Effector memory CD4-positive, alpha-beta T cell (primary cell): ENCODE results near the gene HOXC9.
"Not testable (repeated sequence)": the region's sequence is repeated elsewhere in the genome, so short reads cannot be mapped to it uniquely, and the experiment has no call there.

Experiments used
- DNase-seq, 3 donors: peaks; one replicate each; pipeline ENCODE4 v3.0.0-alpha.2; 2020
- H3K27ac ChIP-seq: 2 replicates; pipeline ENCODE4 v1.7.0; 2013; ENCODE audit warnings: mild to moderate bottlenecking, low read length, moderate library complexity; ENCODE audit not compliant: insufficient read depth, poor library complexity, severe bottlenecking
- H3K27me3 ChIP-seq: replicated peaks from 2 replicates; pipeline ENCODE4 v1.7.0; 2013; ENCODE audit warnings: mild to moderate bottlenecking, low read length; ENCODE audit not compliant: insufficient read depth, control insufficient read depth, poor library complexity, severe bottlenecking
- H3K36me3 ChIP-seq: 2 replicates; pipeline ENCODE4 v1.7.0; 2013; ENCODE audit warnings: mild to moderate bottlenecking, low read length, moderate library complexity; ENCODE audit not compliant: control insufficient read depth, insufficient read depth
- H3K4me1 ChIP-seq: 2 replicates; pipeline ENCODE4 v1.7.0; 2013; ENCODE audit warnings: low read length, mild to moderate bottlenecking; ENCODE audit not compliant: control insufficient read depth, insufficient read depth, poor library complexity, severe bottlenecking
- H3K4me3 ChIP-seq: 2 replicates; pipeline ENCODE4 v1.7.0; 2013; ENCODE audit warnings: low read length, low read depth, mild to moderate bottlenecking; ENCODE audit not compliant: insufficient read depth, poor library complexity, severe bottlenecking
- H3K9me3 ChIP-seq: 2 replicates; pipeline ENCODE4 v1.7.0; 2013; ENCODE audit warnings: mild to moderate bottlenecking, low read length, moderate library complexity; ENCODE audit not compliant: control insufficient read depth

HOXC9 gene

GRCh38 chr12:54036620-54037359 lies 36.8 kb downstream of the HOXC9 start:
- peaks cover 10% of the 10 kb centered on the region for H3K4me1 ChIP-seq
- peaks cover 12% of the 10 kb centered on the region for H3K9me3 ChIP-seq

DNA sequence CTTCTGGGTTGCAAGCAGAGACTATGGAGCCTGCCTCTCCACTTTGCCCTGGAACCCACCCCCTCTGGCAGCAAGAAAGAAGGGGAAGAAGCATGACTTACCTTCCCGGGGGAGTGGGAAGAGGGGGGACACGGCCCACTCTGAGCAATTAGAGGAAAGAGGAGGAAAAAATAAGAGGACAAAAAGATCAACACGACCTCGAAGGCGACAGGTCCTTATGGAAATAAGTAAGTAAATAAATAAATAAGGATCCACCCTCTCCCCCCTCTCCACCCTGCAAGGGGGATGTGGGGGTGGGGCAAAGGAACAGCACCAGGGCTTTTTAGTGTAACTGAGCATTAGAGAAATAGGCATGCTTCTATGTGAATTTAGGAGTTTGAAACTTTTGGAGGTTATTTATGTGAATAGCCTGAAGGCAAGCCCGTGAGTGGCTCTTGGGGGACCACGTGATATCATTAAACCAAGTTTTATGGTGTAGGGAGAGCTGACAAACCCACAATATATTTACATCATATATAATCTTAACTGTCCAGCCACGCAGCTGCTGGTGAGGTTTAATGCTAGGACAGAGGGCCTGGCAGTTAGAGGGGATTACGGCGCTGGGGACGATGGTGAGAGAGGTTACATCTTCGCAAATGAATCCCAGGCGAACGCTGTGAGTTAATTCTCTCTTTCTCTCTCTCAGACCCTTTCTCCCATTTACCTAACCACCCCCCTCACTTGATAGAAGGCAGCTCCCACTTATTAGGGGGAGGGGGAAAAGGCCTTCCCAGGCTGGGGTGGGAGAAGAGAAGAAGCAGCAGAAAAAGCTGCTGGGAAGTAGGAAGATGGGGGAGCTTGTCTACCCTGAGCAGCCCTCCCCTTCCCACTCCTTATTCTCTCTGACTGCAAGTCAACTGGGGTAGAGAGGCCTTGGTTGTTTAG lies 37.7 kb downstream of the HOXC9 start:
- DNase-seq, result no peak
- Histone ChIP-seq H3K36me3 (no peaks in the 10 kb centered on the region), H3K4me1 (peaks cover 10% of the 10 kb centered on the region), H3K27ac (no peak overlapping the region), H3K27me3 (peaks cover 56% of the 10 kb centered on the region), H3K9me3 (peaks cover 7% of the 10 kb centered on the region), H3K4me3 (no peak overlapping the region)

More at GRCh38 chr12:54036620-54037359, 36.8 kb downstream of the HOXC9 start:
- Histone ChIP-seq H3K36me3 (no peaks in the 10 kb centered on the region), H3K27ac (no peak overlapping the region), H3K27me3 (peaks cover 64% of the 10 kb centered on the region), H3K4me3 (no peak overlapping the region)
- no peak for DNase-seq

- Histone ChIP-seq H3K36me3 (no peaks in the 10 kb centered on the region), H3K9me3 (no peaks in the 10 kb centered on the region), H3K4me1 (peaks cover 10% of the 10 kb centered on the region), H3K27ac (no peak overlapping the region), H3K4me3 (no peak overlapping the region), H3K27me3 (peaks cover 48% of the 10 kb centered on the region)
- DNase-seq, result no peak
Measured at GRCh38 chr12:54038284-54038870, 38.4 kb downstream of the HOXC9 start.

DNA sequence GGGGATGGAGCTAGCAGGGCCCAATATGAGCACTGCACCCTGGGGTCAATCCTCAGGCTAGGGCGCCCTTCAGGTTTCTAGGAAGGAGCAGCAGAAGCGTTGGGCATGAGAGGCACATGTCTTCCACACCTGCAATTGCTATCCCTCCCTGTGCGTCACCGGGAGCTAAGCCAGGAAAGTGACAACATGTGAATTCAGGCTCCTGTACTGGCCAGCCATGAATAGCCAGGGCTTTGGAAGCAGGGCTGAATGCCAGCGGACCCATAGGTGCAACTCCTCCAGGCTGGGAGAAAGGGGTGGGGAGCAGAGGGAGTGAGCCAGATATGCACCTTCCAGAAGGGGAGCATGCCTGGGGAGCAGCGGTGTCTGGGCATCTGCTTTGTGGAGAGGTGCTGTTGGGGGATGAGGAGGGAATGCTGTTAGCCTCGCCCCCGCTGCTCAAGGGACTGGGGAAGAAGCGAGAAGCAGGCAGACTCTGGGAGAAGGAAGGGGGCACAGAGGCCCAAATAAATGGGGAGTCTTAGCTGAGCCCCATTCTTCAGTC lies 39.0 kb downstream of the HOXC9 start:
- Histone ChIP-seq H3K9me3 (no peaks in the 10 kb centered on the region), H3K27ac (no peak overlapping the region), H3K4me3 (no peak overlapping the region), H3K4me1 (peaks cover 7% of the 10 kb centered on the region), H3K36me3 (no peaks in the 10 kb centered on the region), H3K27me3 (peaks cover 44% of the 10 kb centered on the region)
- no peak for DNase-seq

DNA sequence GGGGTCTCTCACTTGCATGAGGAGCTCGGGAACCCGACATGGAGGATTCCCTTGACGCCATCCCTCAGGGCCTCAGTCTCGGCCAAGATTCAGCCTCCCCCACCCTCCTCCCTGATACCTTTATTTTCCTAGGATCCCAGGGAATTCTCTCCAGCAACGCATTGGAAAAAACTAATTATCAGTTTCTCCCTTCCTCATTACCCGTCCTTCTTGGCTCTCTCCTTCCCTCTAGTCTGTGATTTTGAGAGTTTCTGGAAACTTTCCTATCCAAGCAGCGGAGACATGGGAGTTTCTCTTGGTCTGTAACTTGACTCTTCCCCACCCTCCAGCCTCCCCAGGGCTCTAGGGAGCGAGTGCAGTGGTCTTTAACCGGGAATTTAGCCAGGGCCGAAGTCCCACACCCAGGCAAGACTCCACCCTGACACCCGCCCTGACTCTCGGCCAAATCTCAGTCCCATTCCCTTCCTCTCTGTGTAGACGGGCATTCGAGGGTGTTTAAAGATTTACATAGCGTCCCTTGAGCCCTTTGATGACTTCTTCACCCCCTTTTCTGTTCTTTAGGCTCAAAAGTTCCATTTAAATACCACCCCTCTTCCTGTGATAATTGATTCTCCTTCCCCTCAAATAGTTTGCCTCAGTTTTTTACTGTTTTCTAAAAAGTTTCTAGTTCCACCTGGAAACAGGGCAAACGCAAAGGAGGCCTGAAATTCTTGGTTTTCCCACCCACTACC lies 39.6 kb downstream of the HOXC9 start:
- H3K27me3 ChIP-seq, result peaks cover 40% of the 10 kb centered on the region
- H3K4me3 ChIP-seq, result no peak overlapping the region
- no peak overlapping the region for H3K27ac ChIP-seq
- peaks cover under 1% of the 10 kb centered on the region for H3K4me1 ChIP-seq
- DNase-seq, result no peak
- H3K9me3 ChIP-seq, result no peaks in the 10 kb centered on the region
- no peaks in the 10 kb centered on the region for H3K36me3 ChIP-seq

- no peak for DNase-seq
- Histone ChIP-seq H3K27me3 (peaks cover 38% of the 10 kb centered on the region), H3K9me3 (no peaks in the 10 kb centered on the region), H3K4me3 (no peak overlapping the region), H3K27ac (no peak overlapping the region), H3K36me3 (no peaks in the 10 kb centered on the region), H3K4me1 (no peaks in the 10 kb centered on the region)
Measured at GRCh38 chr12:54040148-54040494, 40.2 kb downstream of the HOXC9 start.

DNA sequence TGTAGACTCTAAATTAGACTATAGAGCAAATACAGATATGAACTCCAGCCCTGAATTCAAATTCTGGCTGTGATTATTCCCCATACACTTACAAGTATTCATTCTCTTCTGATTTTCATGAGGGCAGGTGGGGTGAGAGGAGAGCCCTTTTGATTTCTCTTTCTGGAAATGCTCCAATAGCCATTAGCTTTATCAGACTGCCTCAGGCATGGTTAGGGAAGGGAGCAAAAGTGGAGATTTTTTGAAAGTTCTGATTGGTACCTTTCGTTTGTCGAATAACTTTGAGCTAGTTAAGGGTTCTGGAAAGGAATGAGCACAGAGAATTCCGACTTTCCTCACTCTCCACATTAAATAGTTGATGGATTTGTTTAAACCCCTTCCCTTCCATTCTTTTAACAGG lies 40.7 kb downstream of the HOXC9 start:
- H3K27ac ChIP-seq, result no peak overlapping the region
- no peaks in the 10 kb centered on the region for H3K4me1 ChIP-seq
- H3K36me3 ChIP-seq, result no peaks in the 10 kb centered on the region
- H3K27me3 ChIP-seq, result peaks cover 38% of the 10 kb centered on the region
- H3K9me3 ChIP-seq, result no peaks in the 10 kb centered on the region
- no peak for DNase-seq
- no peak overlapping the region for H3K4me3 ChIP-seq

DNA sequence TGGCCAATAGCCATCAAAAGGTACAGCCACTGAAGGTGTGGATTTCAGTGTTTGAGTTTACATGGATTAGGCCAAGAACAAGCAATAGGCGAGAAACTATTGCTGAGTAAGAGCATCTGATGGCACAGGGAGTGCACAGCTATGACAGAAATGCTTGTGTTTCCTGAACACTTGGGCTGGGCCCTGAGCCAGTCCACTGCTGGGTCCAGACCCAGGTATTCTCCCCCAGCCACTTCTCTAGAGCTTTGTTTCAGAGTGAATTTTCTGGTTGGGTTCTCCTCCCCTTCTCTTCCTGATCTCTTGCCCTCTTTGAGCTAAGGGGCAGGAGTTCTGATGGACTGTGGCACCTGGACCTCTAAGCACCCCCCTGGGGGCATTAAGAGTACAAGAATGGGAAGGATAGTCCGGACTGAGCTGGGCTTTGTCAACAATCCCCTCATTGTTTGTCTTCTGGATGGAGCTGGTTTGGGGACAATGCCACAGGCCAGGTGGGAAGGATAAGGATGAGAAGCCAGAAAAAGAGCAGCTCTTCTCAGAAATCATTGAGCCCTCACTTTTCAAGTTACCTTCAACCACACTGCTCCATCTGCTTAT lies 41.2 kb downstream of the HOXC9 start:
- H3K27ac ChIP-seq, result no peak overlapping the region
- H3K4me1 ChIP-seq, result no peaks in the 10 kb centered on the region
- H3K27me3 ChIP-seq, result peaks cover 39% of the 10 kb centered on the region
- no peak for DNase-seq
- no peak overlapping the region for H3K4me3 ChIP-seq
- no peaks in the 10 kb centered on the region for H3K9me3 ChIP-seq
- H3K36me3 ChIP-seq, result no peaks in the 10 kb centered on the region

- not testable (repeated sequence) for H3K4me3 ChIP-seq, H3K27ac ChIP-seq, H3K9me3 ChIP-seq, H3K36me3 ChIP-seq, H3K4me1 ChIP-seq, DNase-seq
- H3K27me3 ChIP-seq, result peaks cover 43% of the 10 kb centered on the region
Measured at GRCh38 chr12:54042033-54042432, 42.1 kb downstream of the HOXC9 start.
